ENCODE measurements around the gene HSPBP1. TPM values are rescaled to one million over a fixed set of nuclear protein-coding genes. Genes with fewer than 3 reads are reported as not detected.

Gene HSPBP1
- total and polyA plus RNA-seq, 9 of the 15 experiments (the other 6 are each of a cell fraction or from before 2014, with no cell fraction given), result 0.83 to 81.3 (median 21.8) TPM

DNA sequence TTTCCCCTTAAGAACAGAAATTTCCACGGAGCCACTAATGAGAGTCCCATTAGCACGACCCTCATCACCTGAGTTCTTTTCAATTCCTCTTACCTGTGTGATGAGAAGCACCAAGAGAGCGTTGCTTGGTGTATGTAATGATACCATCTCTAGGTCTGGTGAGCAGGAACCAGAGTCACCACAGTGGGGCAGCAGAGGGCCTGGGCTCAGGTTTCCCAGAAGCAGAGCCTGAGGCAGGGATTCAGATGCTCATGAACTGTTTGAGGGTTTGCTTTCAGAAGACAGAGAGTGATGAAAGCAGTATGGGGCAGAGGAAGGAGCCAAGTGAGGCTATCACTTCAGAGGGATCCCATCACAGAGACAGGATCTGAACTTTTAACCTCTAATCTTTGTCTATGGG lies 67.5 kb downstream of the HSPBP1 start (continued):
- TF ChIP-seq, protein P1, sequence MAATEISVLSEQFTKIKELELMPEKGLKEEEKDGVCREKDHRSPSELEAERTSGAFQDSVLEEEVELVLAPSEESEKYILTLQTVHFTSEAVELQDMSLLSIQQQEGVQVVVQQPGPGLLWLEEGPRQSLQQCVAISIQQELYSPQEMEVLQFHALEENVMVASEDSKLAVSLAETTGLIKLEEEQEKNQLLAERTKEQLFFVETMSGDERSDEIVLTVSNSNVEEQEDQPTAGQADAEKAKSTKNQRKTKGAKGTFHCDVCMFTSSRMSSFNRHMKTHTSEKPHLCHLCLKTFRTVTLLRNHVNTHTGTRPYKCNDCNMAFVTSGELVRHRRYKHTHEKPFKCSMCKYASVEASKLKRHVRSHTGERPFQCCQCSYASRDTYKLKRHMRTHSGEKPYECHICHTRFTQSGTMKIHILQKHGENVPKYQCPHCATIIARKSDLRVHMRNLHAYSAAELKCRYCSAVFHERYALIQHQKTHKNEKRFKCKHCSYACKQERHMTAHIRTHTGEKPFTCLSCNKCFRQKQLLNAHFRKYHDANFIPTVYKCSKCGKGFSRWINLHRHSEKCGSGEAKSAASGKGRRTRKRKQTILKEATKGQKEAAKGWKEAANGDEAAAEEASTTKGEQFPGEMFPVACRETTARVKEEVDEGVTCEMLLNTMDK (IDR thresholded peaks at IDR 0.05; ENCODE audit: borderline replicate concordance, insufficient read depth, low read depth, low read length, poor library complexity, severe bottlenecking), result peak; percentile 52
- TF ChIP-seq, protein P2, sequence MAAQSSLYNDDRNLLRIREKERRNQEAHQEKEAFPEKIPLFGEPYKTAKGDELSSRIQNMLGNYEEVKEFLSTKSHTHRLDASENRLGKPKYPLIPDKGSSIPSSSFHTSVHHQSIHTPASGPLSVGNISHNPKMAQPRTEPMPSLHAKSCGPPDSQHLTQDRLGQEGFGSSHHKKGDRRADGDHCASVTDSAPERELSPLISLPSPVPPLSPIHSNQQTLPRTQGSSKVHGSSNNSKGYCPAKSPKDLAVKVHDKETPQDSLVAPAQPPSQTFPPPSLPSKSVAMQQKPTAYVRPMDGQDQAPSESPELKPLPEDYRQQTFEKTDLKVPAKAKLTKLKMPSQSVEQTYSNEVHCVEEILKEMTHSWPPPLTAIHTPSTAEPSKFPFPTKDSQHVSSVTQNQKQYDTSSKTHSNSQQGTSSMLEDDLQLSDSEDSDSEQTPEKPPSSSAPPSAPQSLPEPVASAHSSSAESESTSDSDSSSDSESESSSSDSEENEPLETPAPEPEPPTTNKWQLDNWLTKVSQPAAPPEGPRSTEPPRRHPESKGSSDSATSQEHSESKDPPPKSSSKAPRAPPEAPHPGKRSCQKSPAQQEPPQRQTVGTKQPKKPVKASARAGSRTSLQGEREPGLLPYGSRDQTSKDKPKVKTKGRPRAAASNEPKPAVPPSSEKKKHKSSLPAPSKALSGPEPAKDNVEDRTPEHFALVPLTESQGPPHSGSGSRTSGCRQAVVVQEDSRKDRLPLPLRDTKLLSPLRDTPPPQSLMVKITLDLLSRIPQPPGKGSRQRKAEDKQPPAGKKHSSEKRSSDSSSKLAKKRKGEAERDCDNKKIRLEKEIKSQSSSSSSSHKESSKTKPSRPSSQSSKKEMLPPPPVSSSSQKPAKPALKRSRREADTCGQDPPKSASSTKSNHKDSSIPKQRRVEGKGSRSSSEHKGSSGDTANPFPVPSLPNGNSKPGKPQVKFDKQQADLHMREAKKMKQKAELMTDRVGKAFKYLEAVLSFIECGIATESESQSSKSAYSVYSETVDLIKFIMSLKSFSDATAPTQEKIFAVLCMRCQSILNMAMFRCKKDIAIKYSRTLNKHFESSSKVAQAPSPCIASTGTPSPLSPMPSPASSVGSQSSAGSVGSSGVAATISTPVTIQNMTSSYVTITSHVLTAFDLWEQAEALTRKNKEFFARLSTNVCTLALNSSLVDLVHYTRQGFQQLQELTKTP (IDR thresholded peaks at IDR 0.05; ENCODE audit: low read depth in 1 of 2, partially characterized antibody in 2 of 2), result peak; percentile 38 to 40
- TF ChIP-seq, protein P3, sequence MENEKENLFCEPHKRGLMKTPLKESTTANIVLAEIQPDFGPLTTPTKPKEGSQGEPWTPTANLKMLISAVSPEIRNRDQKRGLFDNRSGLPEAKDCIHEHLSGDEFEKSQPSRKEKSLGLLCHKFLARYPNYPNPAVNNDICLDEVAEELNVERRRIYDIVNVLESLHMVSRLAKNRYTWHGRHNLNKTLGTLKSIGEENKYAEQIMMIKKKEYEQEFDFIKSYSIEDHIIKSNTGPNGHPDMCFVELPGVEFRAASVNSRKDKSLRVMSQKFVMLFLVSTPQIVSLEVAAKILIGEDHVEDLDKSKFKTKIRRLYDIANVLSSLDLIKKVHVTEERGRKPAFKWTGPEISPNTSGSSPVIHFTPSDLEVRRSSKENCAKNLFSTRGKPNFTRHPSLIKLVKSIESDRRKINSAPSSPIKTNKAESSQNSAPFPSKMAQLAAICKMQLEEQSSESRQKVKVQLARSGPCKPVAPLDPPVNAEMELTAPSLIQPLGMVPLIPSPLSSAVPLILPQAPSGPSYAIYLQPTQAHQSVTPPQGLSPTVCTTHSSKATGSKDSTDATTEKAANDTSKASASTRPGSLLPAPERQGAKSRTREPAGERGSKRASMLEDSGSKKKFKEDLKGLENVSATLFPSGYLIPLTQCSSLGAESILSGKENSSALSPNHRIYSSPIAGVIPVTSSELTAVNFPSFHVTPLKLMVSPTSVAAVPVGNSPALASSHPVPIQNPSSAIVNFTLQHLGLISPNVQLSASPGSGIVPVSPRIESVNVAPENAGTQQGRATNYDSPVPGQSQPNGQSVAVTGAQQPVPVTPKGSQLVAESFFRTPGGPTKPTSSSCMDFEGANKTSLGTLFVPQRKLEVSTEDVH (IDR thresholded peaks at IDR 0.05; ENCODE audit: low read depth, partially characterized antibody), result peak; percentile 50
- no peak for TF ChIP-seq JUNB (CRISPR knock-in tag; conservative IDR thresholded peaks at IDR 0.05)
- TF ChIP-seq RB1 (IDR thresholded peaks at IDR 0.05; ENCODE audit: low read depth), result no peak; the same call in 1 of the 2 replicates
- peak; percentile 67; the same call in 1 of the 2 replicates for TF ChIP-seq CC2D1A (IDR thresholded peaks at IDR 0.05)
- TF ChIP-seq ZNF766 (CRISPR knock-in tag; conservative IDR thresholded peaks at IDR 0.05), result peak; percentile 73; the same call in 1 of the 2 replicates
- no peak for TF ChIP-seq RUNX1 (IDR thresholded peaks at IDR 0.05; ENCODE audit: low read depth)
- no peak for TF ChIP-seq ZNF507 (tag; conservative IDR thresholded peaks at IDR 0.05)
- no peak for TF ChIP-seq ZFX (CRISPR knock-in tag; IDR thresholded peaks at IDR 0.05)
- TF ChIP-seq ATF7 (IDR thresholded peaks at IDR 0.05), result peak; percentile 63
- TF ChIP-seq EP400 (IDR thresholded peaks at IDR 0.05), result peak; percentile 46
- TF ChIP-seq, protein P4, sequence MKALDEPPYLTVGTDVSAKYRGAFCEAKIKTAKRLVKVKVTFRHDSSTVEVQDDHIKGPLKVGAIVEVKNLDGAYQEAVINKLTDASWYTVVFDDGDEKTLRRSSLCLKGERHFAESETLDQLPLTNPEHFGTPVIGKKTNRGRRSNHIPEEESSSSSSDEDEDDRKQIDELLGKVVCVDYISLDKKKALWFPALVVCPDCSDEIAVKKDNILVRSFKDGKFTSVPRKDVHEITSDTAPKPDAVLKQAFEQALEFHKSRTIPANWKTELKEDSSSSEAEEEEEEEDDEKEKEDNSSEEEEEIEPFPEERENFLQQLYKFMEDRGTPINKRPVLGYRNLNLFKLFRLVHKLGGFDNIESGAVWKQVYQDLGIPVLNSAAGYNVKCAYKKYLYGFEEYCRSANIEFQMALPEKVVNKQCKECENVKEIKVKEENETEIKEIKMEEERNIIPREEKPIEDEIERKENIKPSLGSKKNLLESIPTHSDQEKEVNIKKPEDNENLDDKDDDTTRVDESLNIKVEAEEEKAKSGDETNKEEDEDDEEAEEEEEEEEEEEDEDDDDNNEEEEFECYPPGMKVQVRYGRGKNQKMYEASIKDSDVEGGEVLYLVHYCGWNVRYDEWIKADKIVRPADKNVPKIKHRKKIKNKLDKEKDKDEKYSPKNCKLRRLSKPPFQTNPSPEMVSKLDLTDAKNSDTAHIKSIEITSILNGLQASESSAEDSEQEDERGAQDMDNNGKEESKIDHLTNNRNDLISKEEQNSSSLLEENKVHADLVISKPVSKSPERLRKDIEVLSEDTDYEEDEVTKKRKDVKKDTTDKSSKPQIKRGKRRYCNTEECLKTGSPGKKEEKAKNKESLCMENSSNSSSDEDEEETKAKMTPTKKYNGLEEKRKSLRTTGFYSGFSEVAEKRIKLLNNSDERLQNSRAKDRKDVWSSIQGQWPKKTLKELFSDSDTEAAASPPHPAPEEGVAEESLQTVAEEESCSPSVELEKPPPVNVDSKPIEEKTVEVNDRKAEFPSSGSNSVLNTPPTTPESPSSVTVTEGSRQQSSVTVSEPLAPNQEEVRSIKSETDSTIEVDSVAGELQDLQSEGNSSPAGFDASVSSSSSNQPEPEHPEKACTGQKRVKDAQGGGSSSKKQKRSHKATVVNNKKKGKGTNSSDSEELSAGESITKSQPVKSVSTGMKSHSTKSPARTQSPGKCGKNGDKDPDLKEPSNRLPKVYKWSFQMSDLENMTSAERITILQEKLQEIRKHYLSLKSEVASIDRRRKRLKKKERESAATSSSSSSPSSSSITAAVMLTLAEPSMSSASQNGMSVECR (CRISPR knock-in tag; IDR thresholded peaks at IDR 0.05), result peak; percentile 73
